Measurements from ENCODE around the gene UBE2G1. TPM values are rescaled to one million over a fixed set of nuclear protein-coding genes. Genes with fewer than 3 reads are reported as not detected.

Gene UBE2G1
- polyA plus RNA-seq, 2 donors: 28.4 to 45.7 TPM

DNA sequence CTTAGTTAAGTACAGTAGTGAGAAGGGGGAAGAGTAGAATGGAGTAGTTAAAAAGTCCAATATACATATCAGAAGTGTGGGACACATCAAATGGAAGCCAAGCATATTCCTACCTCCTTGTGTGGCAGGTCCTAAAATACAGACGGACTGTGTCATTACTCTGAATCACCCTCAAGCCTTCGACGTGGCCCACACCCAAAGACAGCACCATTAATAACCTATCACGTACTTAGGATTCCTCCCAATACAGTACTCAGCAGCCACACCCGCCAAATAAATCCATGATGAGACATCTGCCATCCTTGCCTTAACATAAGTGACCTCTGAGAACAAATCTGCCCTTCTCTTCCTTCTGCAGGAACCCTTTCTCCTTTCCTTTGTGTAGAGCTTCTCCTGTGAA lies 38.9 kb downstream of the UBE2G1 start:
- 39 to 67% methylated on average over 5 of the region's 5 CpGs for WGBS, 2 donors
- Histone ChIP-seq H3K27me3 (ENCODE audit: control insufficient read depth in 1 of 2, insufficient read depth in 2 of 2, low read length in 2 of 2) (no peaks in the 10 kb centered on the region), H3K9me3 (ENCODE audit: control insufficient read depth in 2 of 2, insufficient read depth in 1 of 2, low read depth in 1 of 2, low read length in 1 of 2) (no peaks in the 10 kb centered on the region), H3K4me1 (ENCODE audit: control insufficient read depth in 2 of 2, insufficient read depth in 2 of 2, low read length in 1 of 2) (peaks cover 3% of the 10 kb centered on the region in 2 donors), H3K36me3 (ENCODE audit: control insufficient read depth in 2 of 2, insufficient read depth in 2 of 2, low read length in 1 of 2) (no peaks in the 10 kb centered on the region), H3K27ac (ENCODE audit: low read depth in 2 of 2, low read length in 1 of 2) (peak overlapping the region; percentile 84 to 92), H3K4me3 (ENCODE audit: low read depth in 1 of 2, low read length in 2 of 2) (no peak overlapping the region)

DNA sequence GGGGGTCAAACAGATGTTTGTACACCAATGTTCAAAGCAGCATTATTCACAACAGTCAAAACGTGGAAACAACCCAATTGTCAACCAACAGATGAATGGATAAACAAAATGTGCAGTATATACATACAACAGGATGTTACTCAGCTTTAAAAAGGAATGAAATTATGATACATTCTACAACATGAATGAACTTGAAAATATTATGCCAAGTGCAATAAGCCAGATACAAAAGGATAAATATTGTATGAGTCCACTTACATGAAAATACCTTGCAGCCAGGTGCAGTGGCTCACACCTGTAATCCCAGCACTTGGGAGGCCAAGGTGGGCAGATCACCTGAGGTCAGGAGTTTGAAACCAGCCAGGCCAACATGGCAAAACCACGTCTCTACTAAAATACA lies 39.9 kb downstream of the UBE2G1 start:
- H3K27ac ChIP-seq (ENCODE audit: low read depth in 2 of 2, low read length in 1 of 2): peak overlapping the region; percentile 84 to 92
- H3K9me3 ChIP-seq (ENCODE audit: control insufficient read depth in 2 of 2, insufficient read depth in 1 of 2, low read depth in 1 of 2, low read length in 1 of 2): no peaks in the 10 kb centered on the region
- H3K4me3 ChIP-seq (ENCODE audit: low read depth in 1 of 2, low read length in 2 of 2): no peak overlapping the region
- H3K4me1 ChIP-seq (ENCODE audit: control insufficient read depth in 2 of 2, insufficient read depth in 2 of 2, low read length in 1 of 2): no peaks in the 10 kb centered on the region
- H3K27me3 ChIP-seq (ENCODE audit: control insufficient read depth in 1 of 2, insufficient read depth in 2 of 2, low read length in 2 of 2): no peaks in the 10 kb centered on the region
- WGBS, 2 donors: 48 to 57% methylated on average over 2 of the region's 2 CpGs
- no peaks in the 10 kb centered on the region for H3K36me3 ChIP-seq (ENCODE audit: control insufficient read depth in 2 of 2, insufficient read depth in 2 of 2, low read length in 1 of 2)

GRCh38 chr17:4326112-4326511 lies 40.4 kb downstream of the UBE2G1 start:
- no peaks in the 10 kb centered on the region for H3K4me1 ChIP-seq (ENCODE audit: control insufficient read depth in 2 of 2, insufficient read depth in 2 of 2, low read length in 1 of 2)
- no peaks in the 10 kb centered on the region for H3K27me3 ChIP-seq (ENCODE audit: control insufficient read depth in 1 of 2, insufficient read depth in 2 of 2, low read length in 2 of 2)
- no peak overlapping the region for H3K4me3 ChIP-seq (ENCODE audit: low read depth in 1 of 2, low read length in 2 of 2)
- H3K27ac ChIP-seq (ENCODE audit: low read depth in 2 of 2, low read length in 1 of 2): no peak overlapping the region
- H3K36me3 ChIP-seq (ENCODE audit: control insufficient read depth in 2 of 2, insufficient read depth in 2 of 2, low read length in 1 of 2): no peaks in the 10 kb centered on the region
- H3K9me3 ChIP-seq (ENCODE audit: control insufficient read depth in 2 of 2, insufficient read depth in 1 of 2, low read depth in 1 of 2, low read length in 1 of 2): no peaks in the 10 kb centered on the region

- Histone ChIP-seq H3K4me3 (ENCODE audit: low read depth in 1 of 2, low read length in 2 of 2) (no peak overlapping the region), H3K4me1 (ENCODE audit: control insufficient read depth in 2 of 2, insufficient read depth in 2 of 2, low read length in 1 of 2) (peaks cover 0 to under 1% of the 10 kb centered on the region in 2 donors), H3K9me3 (ENCODE audit: control insufficient read depth in 2 of 2, insufficient read depth in 1 of 2, low read depth in 1 of 2, low read length in 1 of 2) (no peaks in the 10 kb centered on the region), H3K27me3 (ENCODE audit: control insufficient read depth in 1 of 2, insufficient read depth in 2 of 2, low read length in 2 of 2) (no peaks in the 10 kb centered on the region), H3K36me3 (ENCODE audit: control insufficient read depth in 2 of 2, insufficient read depth in 2 of 2, low read length in 1 of 2) (no peaks in the 10 kb centered on the region), H3K27ac (ENCODE audit: low read depth in 2 of 2, low read length in 1 of 2) (no peak overlapping the region)
- 97 to 99% methylated on average over 7 of the region's 7 CpGs for WGBS, 2 donors
These were observed 42.0 kb downstream of the UBE2G1 start for GRCh38 chr17:4324463-4324862.

DNA sequence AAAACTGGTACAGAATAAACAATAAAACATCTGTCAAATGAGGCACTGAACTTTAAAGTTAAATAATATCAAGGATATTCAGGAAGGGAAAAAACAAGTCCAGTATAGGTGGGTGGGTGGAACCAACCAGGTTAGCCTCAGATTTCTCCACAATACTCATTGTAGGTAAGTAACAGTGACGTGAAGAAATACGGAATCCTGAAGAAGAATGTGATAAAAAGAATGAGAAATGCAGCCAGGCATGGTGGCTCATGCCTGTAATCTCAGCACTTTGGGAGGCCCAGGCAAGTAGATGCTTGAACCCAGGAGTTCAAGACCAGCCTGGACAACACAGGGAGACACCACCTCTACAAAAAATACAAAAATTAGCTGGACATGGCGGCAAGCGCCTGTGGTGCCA lies 47.3 kb downstream of the UBE2G1 start:
- H3K27ac ChIP-seq (ENCODE audit: low read depth in 2 of 2, low read length in 1 of 2): no peak overlapping the region
- 75 to 84% methylated on average over 4 of the region's 4 CpGs for WGBS, 2 donors
- peaks cover 0 to 2% of the 10 kb centered on the region in 2 donors for H3K4me1 ChIP-seq (ENCODE audit: control insufficient read depth in 2 of 2, insufficient read depth in 2 of 2, low read length in 1 of 2)
- H3K4me3 ChIP-seq (ENCODE audit: low read depth in 1 of 2, low read length in 2 of 2): no peak overlapping the region
- H3K9me3 ChIP-seq (ENCODE audit: control insufficient read depth in 2 of 2, insufficient read depth in 1 of 2, low read depth in 1 of 2, low read length in 1 of 2): no peaks in the 10 kb centered on the region
- H3K27me3 ChIP-seq (ENCODE audit: control insufficient read depth in 1 of 2, insufficient read depth in 2 of 2, low read length in 2 of 2): no peaks in the 10 kb centered on the region
- no peaks in the 10 kb centered on the region for H3K36me3 ChIP-seq (ENCODE audit: control insufficient read depth in 2 of 2, insufficient read depth in 2 of 2, low read length in 1 of 2)

GRCh38 chr17:4318596-4318995 lies 47.9 kb downstream of the UBE2G1 start:
- H3K27me3 ChIP-seq (ENCODE audit: control insufficient read depth in 1 of 2, insufficient read depth in 2 of 2, low read length in 2 of 2): no peaks in the 10 kb centered on the region
- H3K4me1 ChIP-seq (ENCODE audit: control insufficient read depth in 2 of 2, insufficient read depth in 2 of 2, low read length in 1 of 2): peaks cover 0 to 2% of the 10 kb centered on the region in 2 donors
- H3K4me3 ChIP-seq (ENCODE audit: low read depth in 1 of 2, low read length in 2 of 2): no peak overlapping the region
- 28 to 35% methylated on average over 3 of the region's 3 CpGs for WGBS, 2 donors
- H3K36me3 ChIP-seq (ENCODE audit: control insufficient read depth in 2 of 2, insufficient read depth in 2 of 2, low read length in 1 of 2): no peaks in the 10 kb centered on the region
- H3K9me3 ChIP-seq (ENCODE audit: control insufficient read depth in 2 of 2, insufficient read depth in 1 of 2, low read depth in 1 of 2, low read length in 1 of 2): no peaks in the 10 kb centered on the region
- peak overlapping the region in 1 of 2 donors; percentile 75 for H3K27ac ChIP-seq (ENCODE audit: low read depth in 2 of 2, low read length in 1 of 2)

DNA sequence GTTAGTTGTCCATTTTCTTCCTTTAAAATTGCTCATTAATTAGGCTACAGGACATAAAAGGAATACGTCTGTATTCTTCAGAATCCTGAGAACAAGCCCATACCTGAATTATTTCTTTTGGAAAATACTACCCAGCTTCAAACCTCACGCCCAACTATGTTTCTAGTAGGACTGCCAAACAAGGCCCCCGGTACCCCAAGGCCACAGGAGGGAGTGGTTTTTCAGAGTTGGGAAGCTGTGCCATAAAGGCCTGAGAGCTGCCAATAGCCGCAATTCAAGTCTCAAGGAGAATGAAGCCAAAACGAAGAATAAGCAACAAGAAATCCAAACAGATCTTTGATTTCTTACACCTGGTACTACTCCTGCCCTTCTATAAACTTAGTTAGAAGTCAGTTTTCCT lies 48.3 kb downstream of the UBE2G1 start:
- Histone ChIP-seq H3K9me3 (ENCODE audit: control insufficient read depth in 2 of 2, insufficient read depth in 1 of 2, low read depth in 1 of 2, low read length in 1 of 2) (no peaks in the 10 kb centered on the region), H3K27me3 (ENCODE audit: control insufficient read depth in 1 of 2, insufficient read depth in 2 of 2, low read length in 2 of 2) (no peaks in the 10 kb centered on the region), H3K4me1 (ENCODE audit: control insufficient read depth in 2 of 2, insufficient read depth in 2 of 2, low read length in 1 of 2) (peaks cover 0 to 2% of the 10 kb centered on the region in 2 donors), H3K36me3 (ENCODE audit: control insufficient read depth in 2 of 2, insufficient read depth in 2 of 2, low read length in 1 of 2) (no peaks in the 10 kb centered on the region), H3K27ac (ENCODE audit: low read depth in 2 of 2, low read length in 1 of 2) (peak overlapping the region; percentile 75 to 86), H3K4me3 (ENCODE audit: low read depth in 1 of 2, low read length in 2 of 2) (no peak overlapping the region)
- WGBS, 2 donors: 27 to 37% methylated on average over 5 of the region's 5 CpGs

DNA sequence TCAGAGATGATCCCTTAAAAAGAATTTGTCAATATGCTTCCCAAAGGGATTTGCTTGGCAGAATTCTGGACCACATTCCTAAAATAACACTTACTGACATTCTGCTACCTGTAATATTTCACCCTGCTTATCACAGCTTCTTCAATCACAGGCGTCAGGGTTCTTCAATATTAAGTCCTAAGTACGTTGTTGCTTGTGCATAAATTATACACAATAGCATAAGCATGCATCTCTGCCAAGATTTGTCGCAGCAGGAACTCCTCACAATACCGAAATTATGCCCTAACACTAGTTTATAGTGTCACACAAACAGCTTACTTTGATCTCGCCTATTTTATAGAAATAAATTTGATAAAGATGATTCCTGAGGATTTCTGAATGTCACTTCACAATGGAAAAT lies 48.9 kb downstream of the UBE2G1 start:
- H3K36me3 ChIP-seq (ENCODE audit: control insufficient read depth in 2 of 2, insufficient read depth in 2 of 2, low read length in 1 of 2): no peaks in the 10 kb centered on the region
- H3K4me3 ChIP-seq (ENCODE audit: low read depth in 1 of 2, low read length in 2 of 2): no peak overlapping the region
- H3K27me3 ChIP-seq (ENCODE audit: control insufficient read depth in 1 of 2, insufficient read depth in 2 of 2, low read length in 2 of 2): no peaks in the 10 kb centered on the region
- 24 to 25% methylated on average over 5 of the region's 5 CpGs for WGBS, 2 donors
- H3K4me1 ChIP-seq (ENCODE audit: control insufficient read depth in 2 of 2, insufficient read depth in 2 of 2, low read length in 1 of 2): peaks cover 0 to 2% of the 10 kb centered on the region in 2 donors
- no peaks in the 10 kb centered on the region for H3K9me3 ChIP-seq (ENCODE audit: control insufficient read depth in 2 of 2, insufficient read depth in 1 of 2, low read depth in 1 of 2, low read length in 1 of 2)
- H3K27ac ChIP-seq (ENCODE audit: low read depth in 2 of 2, low read length in 1 of 2): peak overlapping the region in 1 of 2 donors; percentile 75

- 89 to 92% methylated on average over 10 of the region's 10 CpGs for WGBS, 2 donors
- Histone ChIP-seq H3K4me1 (ENCODE audit: control insufficient read depth in 2 of 2, insufficient read depth in 2 of 2, low read length in 1 of 2) (peaks cover 0 to 2% of the 10 kb centered on the region in 2 donors), H3K9me3 (ENCODE audit: control insufficient read depth in 2 of 2, insufficient read depth in 1 of 2, low read depth in 1 of 2, low read length in 1 of 2) (no peaks in the 10 kb centered on the region), H3K4me3 (ENCODE audit: low read depth in 1 of 2, low read length in 2 of 2) (no peak overlapping the region), H3K27me3 (ENCODE audit: control insufficient read depth in 1 of 2, insufficient read depth in 2 of 2, low read length in 2 of 2) (no peaks in the 10 kb centered on the region), H3K27ac (ENCODE audit: low read depth in 2 of 2, low read length in 1 of 2) (peak overlapping the region in 1 of 2 donors; percentile 34), H3K36me3 (ENCODE audit: control insufficient read depth in 2 of 2, insufficient read depth in 2 of 2, low read length in 1 of 2) (no peaks in the 10 kb centered on the region)
These were observed 49.8 kb downstream of the UBE2G1 start for GRCh38 chr17:4316648-4317047.

DNA sequence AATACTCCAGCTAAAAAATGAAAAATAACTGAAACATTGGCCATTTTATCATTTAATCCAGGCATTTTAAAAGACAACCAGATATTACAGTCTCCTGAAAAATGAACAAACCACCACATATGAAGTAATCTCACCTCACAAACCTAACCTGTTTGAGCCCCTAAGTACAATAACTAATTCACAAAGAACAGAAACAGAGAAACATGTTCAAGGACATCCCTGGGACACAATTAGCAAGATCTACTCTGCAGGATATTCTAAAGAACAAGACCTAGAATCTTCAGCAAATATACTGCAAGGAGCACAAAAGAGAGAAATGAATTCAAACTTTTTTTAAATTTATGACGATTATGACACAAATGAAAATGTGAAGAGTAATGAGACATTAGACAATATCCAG lies 51.9 kb downstream of the UBE2G1 start:
- H3K4me1 ChIP-seq (ENCODE audit: control insufficient read depth in 2 of 2, insufficient read depth in 2 of 2, low read length in 1 of 2): peaks cover 0 to 5% of the 10 kb centered on the region in 2 donors

More for the DNA sequence above, 51.9 kb downstream of the UBE2G1 start:
- Histone ChIP-seq H3K27ac (ENCODE audit: low read depth in 2 of 2, low read length in 1 of 2) (no peak overlapping the region), H3K27me3 (ENCODE audit: control insufficient read depth in 1 of 2, insufficient read depth in 2 of 2, low read length in 2 of 2) (no peaks in the 10 kb centered on the region), H3K9me3 (ENCODE audit: control insufficient read depth in 2 of 2, insufficient read depth in 1 of 2, low read depth in 1 of 2, low read length in 1 of 2) (no peaks in the 10 kb centered on the region), H3K36me3 (ENCODE audit: control insufficient read depth in 2 of 2, insufficient read depth in 2 of 2, low read length in 1 of 2) (no peaks in the 10 kb centered on the region), H3K4me3 (ENCODE audit: low read depth in 1 of 2, low read length in 2 of 2) (no peak overlapping the region)
- WGBS, 2 donors: 57 to 65% methylated on average over 1 of the region's 1 CpG
